HG03135 (cell line): ENCODE results near the gene RRH.

ENCODE experiments used
- ATAC-seq: cut with Tn5 transposase; IDR thresholded peaks from one replicate; pipeline ENCODE4 v1.9.1; 2021; ENCODE audit warnings: mild to moderate bottlenecking, moderate library complexity; ENCODE audit not compliant: unreplicated experiment

RRH gene

GRCh38 chr4:109879636-109880314 lies 52.0 kb downstream of the RRH start:
- ATAC-seq, result no peak

GRCh38 chr4:109886303-109886702 lies 58.5 kb downstream of the RRH start:
- no peak for ATAC-seq

- no peak for ATAC-seq
Observed at GRCh38 chr4:109887071-109887470, 59.3 kb downstream of the RRH start.

GRCh38 chr4:109890076-109890475 lies 62.3 kb downstream of the RRH start:
- no peak for ATAC-seq
